ENCODE measurements around the gene EFNA3. TPM values are rescaled to one million over a fixed set of nuclear protein-coding genes. Genes with fewer than 3 reads are reported as not detected.

Gene EFNA3
- total and polyA plus RNA-seq, 11 donors = 0.20 to 2.4 (median 0.61) TPM

DNA sequence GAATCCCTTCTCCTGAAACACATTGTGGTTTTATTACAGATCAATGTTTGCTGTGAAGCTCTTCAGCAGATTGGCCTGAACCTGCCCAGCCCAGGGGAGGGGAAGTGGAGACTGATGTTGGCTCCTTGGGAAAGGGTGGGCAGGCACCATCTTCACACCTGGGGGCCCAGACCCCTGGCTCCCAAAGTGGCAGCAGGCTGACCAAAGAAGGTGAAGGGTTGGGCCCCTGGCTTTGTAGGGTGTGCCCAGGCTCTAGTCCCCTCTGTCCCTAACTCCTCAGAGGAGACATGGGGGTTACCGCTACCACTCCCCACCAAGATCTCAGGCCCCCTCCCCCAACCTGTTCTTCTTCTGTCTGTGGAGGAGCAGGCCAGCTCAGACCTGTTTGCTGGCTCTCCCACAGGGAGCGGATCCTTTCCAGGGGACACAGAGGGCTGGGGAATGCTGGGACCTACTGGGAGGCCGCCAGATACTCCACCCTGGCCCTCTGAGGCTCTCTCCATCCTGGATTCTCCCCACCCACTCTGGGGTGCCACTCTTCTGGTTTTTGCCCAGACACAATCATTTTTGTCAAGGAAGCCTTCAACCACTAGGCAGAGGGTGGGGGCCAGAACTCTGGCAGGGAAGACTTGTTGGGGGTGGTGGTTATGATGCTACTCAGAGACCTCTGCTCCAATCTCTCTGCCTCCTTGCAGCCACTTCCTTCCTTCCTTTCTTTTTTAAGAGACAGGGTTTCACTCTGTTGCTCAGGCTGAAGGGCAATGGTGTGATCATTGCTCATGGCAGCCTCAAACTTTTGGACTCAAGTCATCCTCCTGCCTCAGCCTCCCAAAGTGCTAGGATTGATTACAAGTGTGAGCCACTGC, 5.0 kb upstream of the EFNA3 start:
- 78 to 98% (median 93%) methylated on average over 1 to 3 of the region's 3 CpGs for WGBS, 4 donors
- intact Hi-C loops (cut with DNase I) = no loop called here
- no peak for TF ChIP-seq POLR2A (IDR thresholded peaks at IDR 0.05)
- TF ChIP-seq CTCF (IDR thresholded peaks at IDR 0.05) = no peak

DNA sequence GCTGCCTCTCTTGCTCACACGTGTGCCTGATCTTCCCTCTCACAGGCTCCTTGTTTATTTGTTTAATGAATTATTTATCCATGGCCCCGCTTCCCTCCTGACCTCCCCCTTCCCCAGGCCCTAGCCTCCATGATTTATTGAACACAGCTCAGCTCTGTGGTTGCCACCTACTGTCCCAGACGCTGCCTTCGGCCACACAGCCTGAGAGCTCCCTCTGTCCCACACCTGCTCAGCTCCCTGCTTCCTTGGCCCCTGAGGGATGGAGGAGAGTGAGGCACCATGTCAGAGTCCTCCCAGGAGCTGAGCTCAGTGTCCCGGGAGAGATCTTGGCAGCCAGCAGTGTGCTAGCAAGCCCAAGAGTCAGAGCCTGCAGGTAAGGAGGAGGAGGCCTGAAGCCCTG, 3.1 kb upstream of the EFNA3 start:
- no peaks in the 10 kb centered on the region for H3K36me3 ChIP-seq
- intact Hi-C loops (cut with DNase I) = no loop called here
- H3K27ac ChIP-seq = no peak overlapping the region
- 67 to 82% (median 77%) methylated on average over 5 of the region's 5 CpGs for WGBS, 4 donors
- TF ChIP-seq CTCF (IDR thresholded peaks at IDR 0.05) (no peak), POLR2A (IDR thresholded peaks at IDR 0.05) (no peak)
- no peak for DNase-seq
- no peak overlapping the region for H3K4me3 ChIP-seq
- H3K9me3 ChIP-seq = no peaks in the 10 kb centered on the region
- peaks cover 5 to 22% (median 10%) of the 10 kb centered on the region in 9 donors for H3K27me3 ChIP-seq
- peaks cover 9 to 39% (median 26%) of the 10 kb centered on the region in 12 donors for H3K4me1 ChIP-seq
- no peak for ATAC-seq

More for the DNA sequence above, 5.0 kb upstream of the EFNA3 start:
- no peak for DNase-seq
- Histone ChIP-seq H3K9me3 (no peaks in the 10 kb centered on the region), H3K4me1 (peaks cover 0 to 27% (median 15%) of the 10 kb centered on the region in 12 donors), H3K27me3 (peaks cover 0 to 2% (median 0%) of the 10 kb centered on the region in 9 donors), H3K36me3 (peaks cover 0 to 6% (median 0%) of the 10 kb centered on the region in 9 donors), H3K4me3 (no peak overlapping the region), H3K27ac (no peak overlapping the region)
- no peak for ATAC-seq

DNA sequence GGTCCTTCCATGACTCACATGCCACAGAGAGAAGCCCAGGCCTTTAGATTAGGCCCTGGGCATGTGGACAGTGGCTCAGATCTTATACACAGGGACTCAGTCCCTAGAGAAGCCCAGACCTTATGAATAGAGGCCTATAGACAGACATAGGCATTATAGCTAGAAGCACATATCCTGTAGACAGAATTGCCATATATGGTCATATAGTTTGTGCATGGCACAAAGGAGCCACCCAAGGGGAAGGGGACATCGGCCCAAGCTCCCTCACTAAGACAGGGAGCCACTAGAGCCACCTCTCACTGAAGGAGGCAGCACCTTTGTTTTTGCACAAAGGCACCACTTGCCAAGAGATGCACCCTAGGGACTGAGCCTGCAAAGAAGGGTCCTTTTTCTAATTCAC, 2.3 kb upstream of the EFNA3 start:
- DNase-seq (no peak), ATAC-seq (no peak)
- intact Hi-C loops (cut with DNase I) = no loop called here
- Histone ChIP-seq H3K27ac (no peak overlapping the region), H3K9me3 (no peaks in the 10 kb centered on the region), H3K4me1 (peaks cover 10 to 39% (median 28%) of the 10 kb centered on the region in 12 donors), H3K36me3 (no peaks in the 10 kb centered on the region), H3K4me3 (no peak overlapping the region), H3K27me3 (peaks cover 12 to 30% (median 18%) of the 10 kb centered on the region in 9 donors)
- TF ChIP-seq POLR2A (IDR thresholded peaks at IDR 0.05) = no peak
- TF ChIP-seq CTCF (IDR thresholded peaks at IDR 0.05) = no peak
- WGBS, 4 donors = 65 to 100% (median 80%) methylated on average over 1 of the region's 1 CpG

DNA sequence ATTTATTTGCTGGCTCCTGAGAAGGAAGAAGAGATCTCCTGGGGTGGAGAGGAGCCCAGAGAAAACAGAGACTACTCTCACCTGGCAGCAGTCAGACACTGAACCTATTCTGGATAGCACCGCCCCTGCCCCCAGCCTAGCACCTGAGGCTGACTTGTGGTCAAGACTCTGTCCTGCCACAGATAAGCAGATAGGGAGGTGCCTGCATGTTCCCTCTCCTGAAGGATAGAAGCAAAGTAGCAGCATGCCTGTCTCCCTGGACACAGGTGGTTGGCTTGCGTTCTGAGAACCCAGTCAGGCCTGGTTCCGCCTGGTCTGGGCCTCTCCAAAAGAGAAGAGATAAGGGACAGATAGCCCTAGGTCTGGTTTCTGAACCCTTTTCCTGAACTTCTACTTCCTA, 1.3 kb upstream of the EFNA3 start:
- no peaks in the 10 kb centered on the region for H3K9me3 ChIP-seq
- ATAC-seq = no peak
- TF ChIP-seq POLR2A (IDR thresholded peaks at IDR 0.05) = no peak
- TF ChIP-seq CTCF (IDR thresholded peaks at IDR 0.05) = no peak
- intact Hi-C loops (cut with DNase I) = no loop called here
- peaks cover 20 to 40% (median 28%) of the 10 kb centered on the region in 9 donors for H3K27me3 ChIP-seq
- WGBS, 4 donors = 82 to 97% (median 90%) methylated on average over 3 of the region's 3 CpGs
- no peak for DNase-seq
- H3K36me3 ChIP-seq = no peaks in the 10 kb centered on the region
- no peak overlapping the region for H3K4me3 ChIP-seq
- peaks cover 13 to 43% (median 36%) of the 10 kb centered on the region in 12 donors for H3K4me1 ChIP-seq
- no peak overlapping the region for H3K27ac ChIP-seq

Data from heart left ventricle (tissue), 16 donors.